ENCODE results near the gene POLR2L.

GRCh38 chr11:872799-873198 lies 30.5 kb upstream of the POLR2L start:
- TF ChIP-seq CTCF (IDR thresholded peaks at IDR 0.05) (no peak), POLR2A (IDR thresholded peaks at IDR 0.05) (no peak)
